ENCODE results near the gene ITPR2.
"Not testable (repeated sequence)": the region's sequence is repeated elsewhere in the genome, so short reads cannot be mapped to it uniquely, and the experiment has no call there.

The ITPR2 gene

GRCh38 chr12:26783816-26784379, 49.1 kb downstream of the ITPR2 start:
- not testable (repeated sequence) for DNase-seq

DNA sequence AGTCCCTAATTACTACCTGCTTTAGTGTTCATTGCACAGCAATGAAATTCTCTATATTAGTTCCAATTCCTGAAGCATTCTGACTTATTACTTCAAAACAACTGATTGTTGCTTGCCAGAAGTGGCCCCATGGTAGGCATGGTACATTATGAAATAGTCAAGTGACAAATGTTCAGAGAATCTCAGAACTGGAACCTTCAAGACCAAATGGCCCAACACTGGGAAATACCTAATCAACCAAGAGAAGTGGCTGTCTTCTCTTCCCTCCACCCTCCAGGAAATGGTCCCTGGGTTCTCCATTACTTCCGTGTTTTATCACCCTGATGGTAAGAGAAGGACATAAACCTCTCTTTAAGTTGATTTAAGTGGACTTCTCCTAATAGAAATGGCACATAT, 49.9 kb downstream of the ITPR2 start:
- no peak for DNase-seq

- no peak for DNase-seq
Observed at GRCh38 chr12:26782372-26783130, 50.4 kb downstream of the ITPR2 start.

DNA sequence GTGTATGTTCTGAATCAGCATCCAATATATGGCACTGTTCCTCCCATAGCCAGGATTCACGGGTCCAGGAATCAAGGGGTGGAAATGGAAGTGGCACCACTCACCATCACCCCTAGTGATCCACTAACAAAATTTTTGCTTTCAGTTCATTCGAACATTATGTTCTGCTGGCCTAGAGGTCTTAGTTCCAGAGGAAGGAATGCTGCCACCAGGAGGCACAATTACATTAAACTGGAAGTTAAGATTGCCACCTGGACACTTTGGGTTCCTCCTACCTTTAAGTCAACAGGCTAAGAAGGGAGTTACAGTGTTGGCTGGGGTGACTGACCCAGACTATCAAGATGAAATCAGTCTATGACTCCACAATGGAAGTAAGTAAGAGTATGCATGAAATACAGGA, 52.3 kb downstream of the ITPR2 start:
- not testable (repeated sequence) for DNase-seq

DNA sequence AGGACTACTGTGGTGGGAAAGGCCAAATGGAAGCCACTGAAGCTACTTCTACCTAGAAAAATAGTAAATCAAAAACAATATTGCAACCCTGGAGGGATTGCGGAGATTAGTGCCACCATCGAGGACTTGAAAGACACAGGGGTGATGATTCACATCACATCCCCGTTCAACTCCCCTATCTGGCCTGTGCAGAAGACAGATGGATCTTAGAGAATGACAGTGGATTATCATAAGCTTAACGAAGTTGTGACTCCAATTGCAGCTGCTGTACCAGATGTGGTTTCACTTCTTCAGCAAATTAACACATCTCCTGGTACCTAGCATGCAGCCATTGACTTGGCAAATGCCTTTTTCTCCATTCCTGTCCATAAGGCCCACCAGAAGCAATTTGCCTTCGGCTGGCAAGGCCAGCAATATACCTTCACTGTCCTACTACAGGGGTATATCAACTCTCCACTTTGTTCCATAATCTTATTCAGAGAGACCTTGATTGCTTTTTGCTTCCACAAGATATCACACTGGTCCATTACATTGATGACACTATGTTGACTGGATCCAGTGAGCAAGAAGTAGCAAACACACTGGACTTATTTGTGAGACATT, 54.7 kb downstream of the ITPR2 start:
- not testable (repeated sequence) for DNase-seq

- DNase-seq, result no peak
Observed at GRCh38 chr12:26777236-26777635, 55.8 kb downstream of the ITPR2 start.

DNA sequence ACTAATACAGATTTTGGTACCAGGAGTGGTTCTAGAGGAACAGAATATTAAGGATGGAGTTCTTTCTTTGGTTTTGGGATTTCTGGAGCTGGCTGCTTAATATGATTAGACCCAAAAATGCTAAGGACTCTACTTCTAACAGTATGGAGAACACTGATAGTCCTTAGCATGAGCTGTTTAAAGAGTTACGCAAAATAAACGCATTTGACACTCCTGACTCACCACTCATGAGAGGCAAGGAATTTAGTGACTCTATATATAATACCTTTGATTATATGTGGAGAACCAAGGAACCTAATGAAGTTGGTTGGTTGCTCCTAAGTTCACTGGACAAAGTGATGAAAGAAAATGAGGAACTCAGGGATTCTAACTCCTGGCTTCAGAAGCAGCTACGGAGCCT, 57.0 kb downstream of the ITPR2 start:
- not testable (repeated sequence) for DNase-seq

DNA sequence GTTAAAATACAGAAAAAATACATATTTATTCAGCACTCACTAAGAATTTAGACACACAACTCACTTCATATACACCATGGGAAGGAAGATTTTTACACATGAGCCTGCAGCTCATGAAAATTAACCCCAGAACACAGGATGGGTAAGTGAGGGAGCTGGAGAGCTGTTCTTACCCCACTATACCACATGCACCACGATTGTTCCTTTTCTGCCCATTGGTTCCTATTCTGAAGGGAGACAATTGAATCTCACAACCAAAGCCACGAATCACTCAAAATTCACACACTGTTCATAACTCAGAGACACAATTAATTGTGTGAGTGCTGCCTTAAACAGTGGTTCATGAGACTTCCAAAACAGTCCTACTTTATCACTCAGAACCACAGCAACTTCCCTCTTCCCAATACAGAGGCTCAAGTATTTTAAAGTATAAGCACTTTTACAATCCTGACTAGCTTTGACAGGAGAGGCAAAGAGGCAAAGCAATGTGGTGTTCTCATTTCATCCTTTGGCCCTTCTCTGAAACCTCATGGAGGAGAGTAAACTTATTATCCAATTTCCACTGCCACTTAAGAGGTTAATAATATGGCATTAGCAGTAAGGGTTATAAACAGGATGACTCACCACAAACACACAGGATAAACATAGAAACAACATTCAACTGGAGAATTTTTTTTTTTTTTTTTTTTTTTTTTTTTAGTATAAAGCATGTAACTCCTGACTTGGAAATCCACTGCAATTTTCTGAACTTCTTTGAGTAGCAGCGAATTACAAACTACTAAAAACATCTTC, 59.5 kb downstream of the ITPR2 start:
- DNase-seq, result no peak

DNA sequence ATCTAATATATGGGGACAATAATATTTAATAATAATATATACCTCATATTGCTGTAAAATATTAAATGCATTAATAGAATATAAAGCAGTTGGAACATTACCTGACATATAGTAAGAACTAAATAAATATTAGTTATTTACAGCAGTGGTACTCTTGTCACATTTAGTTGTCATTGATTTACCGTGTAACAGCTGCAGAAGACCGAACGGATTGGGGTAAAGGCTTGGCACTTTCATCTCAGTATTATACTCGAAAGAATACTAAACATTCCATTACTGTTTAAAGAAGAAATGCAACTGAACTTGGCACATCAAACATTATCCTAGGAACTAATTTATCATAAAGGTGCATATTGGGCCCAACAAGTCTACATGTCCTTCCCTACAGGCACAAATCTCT, 61.1 kb downstream of the ITPR2 start:
- no peak for DNase-seq

DNA sequence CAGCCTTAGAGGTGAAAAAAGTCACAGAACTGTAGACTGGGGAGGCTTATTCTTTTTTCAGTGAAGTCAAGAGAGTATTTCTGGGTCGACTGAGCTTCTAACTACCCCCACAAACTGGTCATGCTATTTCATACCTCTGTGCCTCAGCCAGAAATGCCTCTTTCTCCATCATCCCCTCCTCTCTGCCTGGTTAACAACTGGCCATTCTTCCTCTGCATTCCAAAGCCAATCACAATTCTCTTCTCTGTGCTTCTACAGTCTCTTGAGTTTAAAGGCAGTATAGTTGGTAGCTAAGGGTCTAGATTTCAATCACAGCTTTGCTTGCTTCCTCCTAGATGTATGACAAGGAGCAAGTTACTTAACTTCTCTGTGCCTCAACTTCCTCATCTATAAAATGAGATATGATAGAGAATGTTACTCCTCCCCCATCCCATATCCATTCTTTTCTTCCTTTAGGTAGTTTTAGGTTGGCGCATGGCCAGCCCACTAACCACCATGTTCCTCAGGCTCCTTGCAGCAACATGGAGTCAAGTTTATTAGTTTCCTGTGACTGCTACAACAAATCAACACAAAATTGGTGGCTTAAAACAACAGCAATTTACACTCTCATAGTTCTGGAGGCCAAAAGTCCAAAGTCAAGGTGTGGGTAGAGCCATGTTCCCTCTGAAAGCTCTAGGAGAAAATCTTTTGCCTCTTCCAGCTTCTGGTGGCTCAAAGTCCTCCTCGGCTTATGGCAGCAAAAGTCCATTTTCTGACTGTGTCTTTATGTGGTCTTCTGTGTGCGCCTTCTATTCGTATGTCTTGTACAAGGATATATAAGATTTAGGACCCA, 62.5 kb downstream of the ITPR2 start:
- no peak for DNase-seq

- DNase-seq, result no peak
Observed at GRCh38 chr12:26769611-26770010, 63.4 kb downstream of the ITPR2 start.

DNA sequence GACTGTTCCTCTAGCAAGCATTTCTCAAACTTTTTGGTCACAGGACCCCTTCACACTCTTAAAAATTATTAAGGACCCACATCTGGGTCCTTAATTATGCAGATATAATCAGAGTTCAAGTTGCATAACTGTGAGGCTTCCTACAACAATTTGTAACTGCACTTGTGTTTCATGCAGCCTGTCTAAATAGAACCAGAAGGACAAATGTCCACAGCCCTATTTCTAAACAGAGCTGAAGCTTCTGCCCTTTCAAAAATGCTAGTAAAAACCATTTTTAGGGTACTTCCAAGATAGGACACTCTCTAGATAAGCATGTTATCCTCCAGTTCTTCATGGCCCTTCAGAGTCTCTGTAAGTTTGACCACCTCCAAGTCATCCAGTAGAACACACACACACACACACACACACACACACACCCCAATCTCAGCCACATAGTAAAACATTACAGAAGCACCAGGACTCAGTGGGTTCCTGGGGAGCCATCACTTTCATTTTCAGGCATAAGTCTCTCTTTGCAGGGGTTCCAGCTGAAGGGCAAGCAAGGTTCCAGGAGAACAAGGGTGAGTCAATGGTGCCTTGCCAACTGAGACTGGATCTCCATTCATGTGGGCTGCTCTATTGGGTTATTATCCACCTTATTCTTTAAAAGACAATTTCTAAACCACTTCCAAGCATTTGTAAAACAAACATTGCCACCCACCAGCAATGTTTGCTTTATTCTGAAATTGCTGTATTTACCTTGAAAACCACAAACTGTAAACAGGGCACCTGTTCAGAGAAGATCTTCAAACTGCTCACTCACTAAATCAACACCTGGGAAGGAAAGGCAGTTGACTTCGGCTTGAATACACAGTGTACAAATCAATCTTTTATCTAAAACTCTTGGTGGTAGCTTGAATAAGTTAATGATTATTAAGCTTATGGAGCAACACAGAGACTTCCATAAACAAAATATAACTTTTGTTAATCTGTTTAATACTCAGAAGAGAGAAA, 64.1 kb downstream of the ITPR2 start:
- DNase-seq, result no peak

GRCh38 chr12:26767865-26768264, 65.1 kb downstream of the ITPR2 start:
- no peak for DNase-seq

- DNase-seq, result no peak
Observed at GRCh38 chr12:26767116-26767515, 65.9 kb downstream of the ITPR2 start.

DNA sequence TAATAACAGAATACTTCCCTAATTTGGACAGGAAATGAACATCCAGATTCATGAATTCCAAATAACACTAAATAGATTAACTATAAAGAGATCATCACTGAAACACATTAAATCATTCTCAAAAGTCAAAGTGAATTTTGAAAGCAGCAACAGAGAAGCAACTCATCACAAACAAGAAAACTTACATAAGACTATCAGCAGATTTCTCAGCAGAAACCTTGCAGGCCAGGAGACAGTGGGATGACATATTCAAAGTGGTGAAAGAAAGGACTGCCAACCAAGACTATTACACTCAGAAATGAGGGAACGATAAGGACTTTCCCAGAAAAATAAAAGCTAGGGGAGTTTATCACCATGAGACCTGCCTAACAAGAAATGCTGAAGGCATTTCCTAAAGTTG, 70.8 kb downstream of the ITPR2 start:
- no peak for DNase-seq

DNA sequence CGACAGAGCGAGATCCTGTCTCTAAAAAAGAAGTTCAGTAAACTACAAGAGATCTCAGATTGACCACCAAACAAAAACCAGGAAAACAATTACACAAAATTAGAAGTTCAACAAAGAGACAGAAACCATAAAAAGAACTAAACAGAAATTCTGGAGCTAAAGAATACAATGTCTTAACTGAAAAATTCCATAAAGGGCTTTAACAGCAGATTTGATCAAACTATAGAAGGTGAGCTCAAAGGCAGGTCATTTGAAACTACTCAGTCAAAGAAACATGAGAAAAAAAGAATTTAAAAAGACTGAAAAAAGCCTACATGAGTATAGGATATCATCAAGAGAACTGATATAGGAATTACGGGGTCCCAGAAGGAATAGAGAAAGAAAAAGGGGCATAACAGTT, 71.2 kb downstream of the ITPR2 start:
- no peak for DNase-seq

DNA sequence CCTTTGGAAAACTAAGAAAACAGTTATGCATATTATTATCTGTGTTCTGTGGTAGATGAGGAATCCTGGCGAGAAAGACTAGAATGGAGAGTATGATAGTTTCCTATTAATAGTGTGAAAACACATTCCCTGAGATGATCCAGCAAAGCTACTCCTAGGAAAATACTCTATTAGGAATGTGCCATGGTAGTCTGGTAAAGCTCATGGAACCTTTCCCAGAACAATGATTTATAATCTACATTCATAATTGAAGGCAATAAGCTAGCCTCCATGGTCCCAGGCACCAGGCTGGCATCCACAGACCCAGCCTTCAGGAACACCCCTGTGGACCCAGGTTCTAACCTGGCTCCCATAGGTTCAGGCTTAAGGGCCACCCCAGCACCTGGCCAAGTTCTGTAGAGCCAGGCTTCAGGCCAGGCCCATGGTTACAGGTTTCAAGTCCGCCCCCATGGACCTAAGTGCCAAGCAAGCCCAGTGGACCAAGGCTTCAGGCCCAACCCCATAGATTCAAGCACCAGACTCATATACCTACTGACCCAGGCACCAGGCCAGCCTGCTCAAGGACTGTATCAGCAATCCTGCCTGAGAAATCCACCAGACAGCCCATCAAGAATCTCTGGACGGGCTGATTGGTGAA, 72.2 kb downstream of the ITPR2 start:
- DNase-seq, result no peak

DNA sequence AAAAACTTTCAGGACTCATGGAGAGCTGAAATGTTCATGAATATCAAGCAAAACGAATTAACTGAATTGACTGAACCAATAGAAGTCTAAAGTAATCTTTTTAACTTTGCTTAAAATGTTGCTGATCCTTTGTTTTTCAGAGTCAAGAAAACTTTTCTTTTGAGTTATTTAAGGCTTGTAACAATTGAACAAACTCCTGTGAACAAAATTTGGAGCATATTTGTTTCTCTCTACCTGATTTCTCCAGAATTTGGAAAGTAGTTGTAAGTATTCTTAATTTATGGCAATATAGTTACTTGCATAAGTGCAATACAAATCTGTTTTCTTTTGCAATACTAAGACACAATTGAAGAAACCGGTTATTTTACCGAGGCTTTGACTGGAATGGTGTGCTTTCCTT, 77.6 kb downstream of the ITPR2 start:
- DNase-seq, result not testable (repeated sequence)

DNA sequence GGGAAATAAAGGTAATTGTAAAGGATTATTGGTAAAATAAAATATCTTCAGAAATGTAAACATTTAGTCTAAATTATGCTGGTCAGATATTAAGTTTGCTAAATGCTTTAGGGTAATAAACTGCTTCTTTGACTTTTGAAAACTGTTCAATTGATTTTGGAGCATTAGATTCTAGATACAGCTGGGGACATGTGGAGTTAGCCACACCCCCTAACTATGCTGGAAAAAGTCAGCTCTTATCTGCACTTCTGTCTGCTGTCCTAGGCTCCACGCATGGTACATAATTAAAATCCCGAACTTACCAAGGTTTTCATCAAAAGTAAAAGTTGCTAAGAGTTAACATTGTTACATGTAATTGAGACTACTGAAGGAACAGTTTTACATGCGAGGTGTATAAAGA, 78.8 kb downstream of the ITPR2 start:
- no peak for DNase-seq

GRCh38 chr12:26751179-26751578, 81.8 kb downstream of the ITPR2 start:
- DNase-seq, result no peak
